Esophagus squamous epithelium (tissue), 5 donors: Measurements from ENCODE around the gene RDH13. TPM values are rescaled to one million over a fixed set of nuclear protein-coding genes. Genes with fewer than 3 reads are reported as not detected.

ENCODE experiments used
- DNase-seq: peaks from one replicate; lab custom pipeline; 2025; lab: John Stamatoyannopoulos, UW
- H3K27ac ChIP-seq, 4 donors: fragments of 200-600 bp; sonication (generic); one replicate each; pipeline ENCODE4 v1.5.1; 2016 to 2019; ENCODE audit warnings: mild to moderate bottlenecking in 1 of 4
- H3K27me3 ChIP-seq, 4 donors: fragments of 200-600 bp; sonication (generic); 1 replicate in 3 of 4; 2 replicates in 1 of 4; pipeline versions ENCODE4 v1.5.1 to v1.6.0; 2017 to 2021; ENCODE audit warnings: antibody characterized with exemption in 1 of 4
- H3K36me3 ChIP-seq, 3 donors: fragments of 200-600 bp; sonication (generic); one replicate each; pipeline ENCODE4 v1.5.1; 2016 to 2019
- H3K4me1 ChIP-seq, 3 donors: fragments of 200-600 bp; sonication (generic); one replicate each; pipeline ENCODE4 v1.5.1; 2017 to 2019
- H3K4me3 ChIP-seq, 4 donors: fragments of 200-600 bp; sonication (generic); 1 replicate in 3 of 4; 2 replicates in 1 of 4; pipeline ENCODE4 v1.5.1; 2016 to 2019; ENCODE audit warnings: mild to moderate bottlenecking in 2 of 4, moderate library complexity in 1 of 4
- H3K9me3 ChIP-seq, 3 donors: fragments of 200-600 bp; sonication (generic); one replicate each; pipeline ENCODE4 v1.5.1; 2016 to 2019
- CTCF ChIP-seq, 6 experiments: fragments of 450-650 bp in 4 of 6; fragments of 200-600 bp in 2 of 6; sonication (generic) in 2 of 6; IDR thresholded peaks; one replicate each; pipeline ENCODE4 v1.5.1; 2016 to 2019; ENCODE audit warnings: antibody characterized with exemption in 6 of 6, mild to moderate bottlenecking in 4 of 6, moderate library complexity in 4 of 6
- POLR2A ChIP-seq, 4 donors: fragments of 450-650 bp; IDR thresholded peaks; one replicate each; pipeline ENCODE4 v1.6.1; 2017; ENCODE audit warnings: antibody characterized with exemption in 4 of 4, mild to moderate bottlenecking in 4 of 4, moderate library complexity in 3 of 4
- WGBS, 2 donors: methylation state at CpG; one replicate each; pipeline ENCODE4 v1.1.5; 2018; 5-methylcytosine and 5-hydroxymethylcytosine counted together
- intact Hi-C: fragments of 100-400 bp; cut with DNase I; formaldehyde crosslinking; loops from one replicate; pipeline ENCODE4 v1.15.0; 2022
- total RNA-seq, 4 donors: library from RNA; depleted of rRNA; stranded (reverse); fragments of >200 nt; gene quantifications; one replicate each; pipeline ENCODE4 v1.1.0, GENCODE V29; 2016
- donor health status: DM: yes; HTN: yes; CAD: no.

Gene RDH13
- total RNA-seq, 4 donors from 2014 or later = 32.2 to 68.0 (median 41.4) TPM

- peaks cover 24 to 100% (median 40%) of the 10 kb centered on the region in 3 donors for H3K36me3 ChIP-seq
- H3K9me3 ChIP-seq = no peaks in the 10 kb centered on the region
- no peaks in the 10 kb centered on the region for H3K27me3 ChIP-seq
- no peak for DNase-seq
- 90 to 94% methylated on average over 5 to 15 of the region's 30 CpGs for WGBS, 2 donors
- TF ChIP-seq POLR2A (IDR thresholded peaks at IDR 0.05) (no peak), CTCF (IDR thresholded peaks at IDR 0.05) (no peak)
- H3K27ac ChIP-seq = no peak overlapping the region
- intact Hi-C loops = no loop called here
- H3K4me3 ChIP-seq = no peak overlapping the region
- H3K4me1 ChIP-seq = peaks cover 0 to 5% (median 0%) of the 10 kb centered on the region in 3 donors
These were observed 17.9 kb downstream of the RDH13 start for GRCh38 chr19:55044771-55045716.

GRCh38 chr19:55044286-55044685 lies 18.7 kb downstream of the RDH13 start:
- Histone ChIP-seq H3K4me3 (no peak overlapping the region), H3K36me3 (peaks cover 24 to 95% (median 39%) of the 10 kb centered on the region in 3 donors), H3K27me3 (no peaks in the 10 kb centered on the region), H3K9me3 (no peaks in the 10 kb centered on the region), H3K27ac (no peak overlapping the region), H3K4me1 (peaks cover 0 to 5% (median 0%) of the 10 kb centered on the region in 3 donors)
- 90 to 97% methylated on average over 2 to 5 of the region's 5 CpGs for WGBS, 2 donors
- DNase-seq = no peak
- intact Hi-C loops = no loop called here
- TF ChIP-seq POLR2A (IDR thresholded peaks at IDR 0.05) = no peak
- TF ChIP-seq CTCF (IDR thresholded peaks at IDR 0.05) = no peak

- peaks cover 24 to 79% (median 28%) of the 10 kb centered on the region in 3 donors for H3K36me3 ChIP-seq
- no peak overlapping the region for H3K27ac ChIP-seq
- no peaks in the 10 kb centered on the region for H3K9me3 ChIP-seq
- WGBS, 2 donors = 76 to 86% methylated on average over 7 of the region's 11 CpGs
- no peak for TF ChIP-seq POLR2A (IDR thresholded peaks at IDR 0.05)
- TF ChIP-seq CTCF (IDR thresholded peaks at IDR 0.05) = no peak
- no peaks in the 10 kb centered on the region for H3K27me3 ChIP-seq
- no peak for DNase-seq
- no peak overlapping the region for H3K4me3 ChIP-seq
- H3K4me1 ChIP-seq = peaks cover 0 to 5% (median 0%) of the 10 kb centered on the region in 3 donors
- intact Hi-C loops = no loop called here
These were observed 20.3 kb downstream of the RDH13 start for GRCh38 chr19:55042688-55043087.

- WGBS, 2 donors = 72 to 85% methylated on average over 7 to 9 of the region's 9 CpGs
- H3K4me1 ChIP-seq = peaks cover 0 to 5% (median 0%) of the 10 kb centered on the region in 3 donors
- H3K27ac ChIP-seq = no peak overlapping the region
- intact Hi-C loops = no loop called here
- DNase-seq = no peak
- H3K36me3 ChIP-seq = peaks cover 22 to 75% (median 24%) of the 10 kb centered on the region in 3 donors
- H3K9me3 ChIP-seq = no peaks in the 10 kb centered on the region
- no peak for TF ChIP-seq POLR2A (IDR thresholded peaks at IDR 0.05)
- no peak for TF ChIP-seq CTCF (IDR thresholded peaks at IDR 0.05)
- H3K4me3 ChIP-seq = no peak overlapping the region
- no peaks in the 10 kb centered on the region for H3K27me3 ChIP-seq
These were observed 20.6 kb downstream of the RDH13 start for GRCh38 chr19:55042344-55042678.
